HepG2 (cell line): ENCODE data around the gene ACTR1B. TPM values are rescaled to one million over a fixed set of nuclear protein-coding genes. Genes with fewer than 3 reads are reported as not detected.

ENCODE experiments used
- ATF5 ChIP-seq: sonication (generic); formaldehyde crosslinking; IDR thresholded peaks from 2 replicates; pipeline ENCODE4 v1.4.0; 2020; ENCODE audit warnings: mild to moderate bottlenecking, low read depth, missing genetic modification reagents
- CREB1 ChIP-seq, 2 experiments: fragments of 450-650 bp in 1 of 2; IDR thresholded peaks; 2 replicates each; pipeline ENCODE4 v1.6.1; 2016 to 2017; ENCODE audit warnings: control low read depth in 1 of 2, mild to moderate bottlenecking in 1 of 2, missing compliant biosample characterization in 1 of 2, missing genetic modification characterization in 1 of 2
- JARID2 ChIP-seq: sonication (generic); formaldehyde crosslinking; IDR thresholded peaks from 2 replicates; pipeline ENCODE4 v1.8.1; 2023; ENCODE audit warnings: missing genetic modification reagents, inconsistent platforms; ENCODE audit not compliant: insufficient replicate concordance
- MYNN ChIP-seq: sonication (generic); formaldehyde crosslinking; IDR thresholded peaks from 2 replicates; pipeline ENCODE4 v1.4.0; 2020; ENCODE audit warnings: mild to moderate bottlenecking, low read depth, missing genetic modification reagents
- NONO ChIP-seq, 2 experiments: fragments of 450-650 bp in 1 of 2; sonication (generic) in 1 of 2; formaldehyde crosslinking in 1 of 2; IDR thresholded peaks in 1 of 2; conservative IDR thresholded peaks in 1 of 2; 2 replicates each; pipeline versions ENCODE4 v1.6.1 to v1.8.0; 2017 to 2022; ENCODE audit warnings: mild to moderate bottlenecking in 1 of 2, missing genetic modification reagents in 1 of 2, moderate library complexity in 1 of 2
- RELA ChIP-seq: sonication (generic); formaldehyde crosslinking; IDR thresholded peaks from 2 replicates; pipeline ENCODE4 v1.4.0; 2020; ENCODE audit warnings: missing genetic modification reagents
- SNAPC4 ChIP-seq: sonication (generic); formaldehyde crosslinking; IDR thresholded peaks from 2 replicates; pipeline ENCODE4 v1.4.0; 2020; ENCODE audit warnings: mild to moderate bottlenecking, missing genetic modification reagents
- TBP ChIP-seq: sonication (generic); formaldehyde crosslinking; IDR thresholded peaks from 2 replicates; pipeline ENCODE4 v1.5.0; 2020; ENCODE audit warnings: missing genetic modification reagents
- ZMAT3 ChIP-seq: sonication (generic); formaldehyde crosslinking; conservative IDR thresholded peaks from 2 replicates; pipeline ENCODE4 v1.7.0; 2021; ENCODE audit warnings: missing genetic modification reagents
- ZNF230 ChIP-seq: sonication (generic); formaldehyde crosslinking; IDR thresholded peaks from 2 replicates; pipeline ENCODE4 v1.4.0; 2020; ENCODE audit warnings: mild to moderate bottlenecking, missing genetic modification reagents
- ZNF335 ChIP-seq: sonication (generic); formaldehyde crosslinking; IDR thresholded peaks from 2 replicates; pipeline ENCODE4 v1.4.0; 2020; ENCODE audit warnings: missing genetic modification reagents
- ZNF33B ChIP-seq: sonication (generic); formaldehyde crosslinking; IDR thresholded peaks from 2 replicates; pipeline ENCODE4 v1.5.1; 2020; ENCODE audit warnings: mild to moderate bottlenecking, missing genetic modification reagents
- ZNF460 ChIP-seq: sonication (generic); formaldehyde crosslinking; IDR thresholded peaks from 2 replicates; pipeline ENCODE4 v1.5.1; 2020; ENCODE audit warnings: missing genetic modification reagents, mild to moderate bottlenecking, borderline replicate concordance
- polyA plus RNA-seq, 8 experiments: library from polyadenylated mRNA; depleted of rRNA in 3 of 8; stranded (reverse) in 7 of 8; unstranded in 1 of 8; fragments of >200 nt; fragmentation: Illumina TruSeq in 4 of 8; extraction: Trizol in 4 of 8; gene quantifications; 2 replicates each; pipeline versions ENCODE4 v1.2.1 to v1.2.3, GENCODE V29; 2011 to 2016; ENCODE audit warnings: low read depth in 4 of 8, missing spikeins in 1 of 8, mixed read lengths in 1 of 8; ENCODE audit not compliant: insufficient read depth in 1 of 8
- total RNA-seq, 5 experiments: library from RNA; depleted of rRNA; stranded (reverse); fragments of >200 nt; fragmentation: Illumina TruSeq; extraction: Trizol; gene quantifications; 2 replicates each; pipeline ENCODE4 v1.2.3, GENCODE V29; 2016; ENCODE audit warnings: low read depth in 1 of 5
- TF ChIP-seq, protein P1 (sequence below): sonication (generic); formaldehyde crosslinking; IDR thresholded peaks from 2 replicates; pipeline ENCODE4 v1.9.0; 2021; ENCODE audit warnings: mild to moderate bottlenecking, missing genetic modification reagents

ACTR1B gene
- total and polyA plus RNA-seq, 2 of the 13 experiments (the other 11 are each of a cell fraction or from before 2014, with no cell fraction given): 61.7 to 76.7 TPM

DNA sequence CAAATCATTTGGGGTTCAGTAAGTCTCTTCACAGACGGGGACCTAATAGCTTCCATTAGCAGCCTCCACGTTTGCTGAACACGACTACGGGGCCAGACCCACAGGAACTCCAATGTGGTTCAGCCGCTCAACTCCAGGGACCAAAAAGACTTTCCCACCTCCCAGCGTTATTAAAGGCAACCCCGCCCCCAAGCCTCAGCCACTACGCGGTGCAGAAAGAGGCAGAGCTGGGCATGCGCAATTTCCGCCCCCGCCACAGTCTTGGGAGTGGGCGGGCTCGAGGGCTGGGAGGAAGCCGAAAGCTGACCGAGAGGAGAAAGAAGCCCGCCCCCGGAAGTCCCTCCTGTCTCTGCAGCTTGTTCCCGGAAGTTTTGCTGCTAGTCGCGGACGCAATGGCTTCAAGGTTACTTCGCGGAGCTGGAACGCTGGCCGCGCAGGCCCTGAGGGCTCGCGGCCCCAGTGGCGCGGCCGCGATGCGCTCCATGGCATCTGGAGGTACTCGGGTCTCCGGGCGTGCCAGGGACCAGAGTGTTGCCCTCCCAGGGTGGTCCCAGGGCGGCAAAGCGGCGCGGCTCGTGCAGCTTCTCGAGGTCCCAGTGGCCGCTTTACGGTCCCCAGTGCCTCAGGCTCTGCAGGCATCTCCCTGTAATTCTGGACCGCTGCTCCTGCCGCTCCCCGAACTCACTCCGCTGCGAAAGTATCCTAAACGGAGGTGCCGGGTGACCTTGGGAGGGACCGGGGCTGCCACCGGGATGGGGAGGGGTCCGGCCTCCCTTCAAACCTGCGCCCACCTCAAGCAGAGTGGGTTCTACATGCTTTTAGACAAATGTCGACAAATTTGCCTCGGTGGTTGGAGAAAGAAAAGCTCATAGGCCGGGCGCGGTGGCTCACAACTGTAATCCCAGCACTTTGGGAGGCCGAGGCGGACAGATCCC lies 17.9 kb downstream of the ACTR1B start, which contains the start of gene COX5B (continued):
- TF ChIP-seq SNAPC4 (CRISPR knock-in tag): no peak
- peak; percentile 68; the same call in 1 of the 2 replicates for TF ChIP-seq TBP (CRISPR knock-in tag)
- no peak for TF ChIP-seq JARID2
- no peak for TF ChIP-seq ZNF460 (CRISPR knock-in tag)
- TF ChIP-seq ZNF33B (CRISPR knock-in tag): peak; percentile 91; the same call in 1 of the 2 replicates
- TF ChIP-seq RELA (CRISPR knock-in tag): no peak
- peak; percentile 60; the same call in 1 of the 2 replicates for TF ChIP-seq ZNF335 (CRISPR knock-in tag)
- TF ChIP-seq MYNN (CRISPR knock-in tag): peak; percentile 38; the same call in 1 of the 2 replicates
- TF ChIP-seq, protein P1, sequence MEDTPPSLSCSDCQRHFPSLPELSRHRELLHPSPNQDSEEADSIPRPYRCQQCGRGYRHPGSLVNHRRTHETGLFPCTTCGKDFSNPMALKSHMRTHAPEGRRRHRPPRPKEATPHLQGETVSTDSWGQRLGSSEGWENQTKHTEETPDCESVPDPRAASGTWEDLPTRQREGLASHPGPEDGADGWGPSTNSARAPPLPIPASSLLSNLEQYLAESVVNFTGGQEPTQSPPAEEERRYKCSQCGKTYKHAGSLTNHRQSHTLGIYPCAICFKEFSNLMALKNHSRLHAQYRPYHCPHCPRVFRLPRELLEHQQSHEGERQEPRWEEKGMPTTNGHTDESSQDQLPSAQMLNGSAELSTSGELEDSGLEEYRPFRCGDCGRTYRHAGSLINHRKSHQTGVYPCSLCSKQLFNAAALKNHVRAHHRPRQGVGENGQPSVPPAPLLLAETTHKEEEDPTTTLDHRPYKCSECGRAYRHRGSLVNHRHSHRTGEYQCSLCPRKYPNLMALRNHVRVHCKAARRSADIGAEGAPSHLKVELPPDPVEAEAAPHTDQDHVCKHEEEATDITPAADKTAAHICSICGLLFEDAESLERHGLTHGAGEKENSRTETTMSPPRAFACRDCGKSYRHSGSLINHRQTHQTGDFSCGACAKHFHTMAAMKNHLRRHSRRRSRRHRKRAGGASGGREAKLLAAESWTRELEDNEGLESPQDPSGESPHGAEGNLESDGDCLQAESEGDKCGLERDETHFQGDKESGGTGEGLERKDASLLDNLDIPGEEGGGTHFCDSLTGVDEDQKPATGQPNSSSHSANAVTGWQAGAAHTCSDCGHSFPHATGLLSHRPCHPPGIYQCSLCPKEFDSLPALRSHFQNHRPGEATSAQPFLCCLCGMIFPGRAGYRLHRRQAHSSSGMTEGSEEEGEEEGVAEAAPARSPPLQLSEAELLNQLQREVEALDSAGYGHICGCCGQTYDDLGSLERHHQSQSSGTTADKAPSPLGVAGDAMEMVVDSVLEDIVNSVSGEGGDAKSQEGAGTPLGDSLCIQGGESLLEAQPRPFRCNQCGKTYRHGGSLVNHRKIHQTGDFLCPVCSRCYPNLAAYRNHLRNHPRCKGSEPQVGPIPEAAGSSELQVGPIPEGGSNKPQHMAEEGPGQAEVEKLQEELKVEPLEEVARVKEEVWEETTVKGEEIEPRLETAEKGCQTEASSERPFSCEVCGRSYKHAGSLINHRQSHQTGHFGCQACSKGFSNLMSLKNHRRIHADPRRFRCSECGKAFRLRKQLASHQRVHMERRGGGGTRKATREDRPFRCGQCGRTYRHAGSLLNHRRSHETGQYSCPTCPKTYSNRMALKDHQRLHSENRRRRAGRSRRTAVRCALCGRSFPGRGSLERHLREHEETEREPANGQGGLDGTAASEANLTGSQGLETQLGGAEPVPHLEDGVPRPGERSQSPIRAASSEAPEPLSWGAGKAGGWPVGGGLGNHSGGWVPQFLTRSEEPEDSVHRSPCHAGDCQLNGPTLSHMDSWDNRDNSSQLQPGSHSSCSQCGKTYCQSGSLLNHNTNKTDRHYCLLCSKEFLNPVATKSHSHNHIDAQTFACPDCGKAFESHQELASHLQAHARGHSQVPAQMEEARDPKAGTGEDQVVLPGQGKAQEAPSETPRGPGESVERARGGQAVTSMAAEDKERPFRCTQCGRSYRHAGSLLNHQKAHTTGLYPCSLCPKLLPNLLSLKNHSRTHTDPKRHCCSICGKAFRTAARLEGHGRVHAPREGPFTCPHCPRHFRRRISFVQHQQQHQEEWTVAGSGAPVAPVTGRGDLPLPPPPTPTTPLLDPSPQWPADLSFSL: no peak; the same call in 1 of the 2 replicates
- TF ChIP-seq CREB1 (IDR thresholded peaks at IDR 0.05): no peak
- peak; percentile 62; the same call in 1 of the 2 replicates for TF ChIP-seq CREB1 (CRISPR knock-in tag; IDR thresholded peaks at IDR 0.05)
- TF ChIP-seq NONO (IDR thresholded peaks at IDR 0.05): no peak
- TF ChIP-seq NONO (CRISPR knock-in tag; conservative IDR thresholded peaks at IDR 0.05): peak; percentile 58; the same call in 1 of the 2 replicates
- peak; percentile 86; the same call in 1 of the 2 replicates for TF ChIP-seq ZNF230 (CRISPR knock-in tag)
- TF ChIP-seq ZMAT3: peak; percentile 96
- TF ChIP-seq ATF5 (CRISPR knock-in tag): no peak
